HEK293 (cell line): ENCODE results near the gene PLEKHD1.

Experiments
- ZNF488 ChIP-seq: fragments of 450-650 bp; formaldehyde crosslinking; IDR thresholded peaks from 2 replicates; pipeline ENCODE4 v1.5.1; 2016; ENCODE audit warnings: missing biosample characterization, missing genetic modification characterization
- ZNF561 ChIP-seq: fragments of 450-650 bp; IDR thresholded peaks from 2 replicates; pipeline ENCODE4 v1.5.1; 2018; ENCODE audit warnings: missing biosample characterization, missing genetic modification characterization, borderline replicate concordance
- ZNF777 ChIP-seq: fragments of 450-650 bp; formaldehyde crosslinking; IDR thresholded peaks from 2 replicates; pipeline ENCODE4 v1.5.1; 2017; ENCODE audit warnings: missing biosample characterization, missing genetic modification characterization, borderline replicate concordance
- ZSCAN5A ChIP-seq: fragments of 450-650 bp; formaldehyde crosslinking; IDR thresholded peaks from 2 replicates; pipeline ENCODE4 v1.5.1; 2016; ENCODE audit warnings: missing biosample characterization, missing genetic modification characterization
- TF ChIP-seq, protein P1 (sequence below): fragments of 450-650 bp; formaldehyde crosslinking; IDR thresholded peaks from 2 replicates; pipeline ENCODE4 v1.5.1; 2016; ENCODE audit warnings: missing biosample characterization, missing genetic modification characterization

- TF ChIP-seq, protein P1, sequence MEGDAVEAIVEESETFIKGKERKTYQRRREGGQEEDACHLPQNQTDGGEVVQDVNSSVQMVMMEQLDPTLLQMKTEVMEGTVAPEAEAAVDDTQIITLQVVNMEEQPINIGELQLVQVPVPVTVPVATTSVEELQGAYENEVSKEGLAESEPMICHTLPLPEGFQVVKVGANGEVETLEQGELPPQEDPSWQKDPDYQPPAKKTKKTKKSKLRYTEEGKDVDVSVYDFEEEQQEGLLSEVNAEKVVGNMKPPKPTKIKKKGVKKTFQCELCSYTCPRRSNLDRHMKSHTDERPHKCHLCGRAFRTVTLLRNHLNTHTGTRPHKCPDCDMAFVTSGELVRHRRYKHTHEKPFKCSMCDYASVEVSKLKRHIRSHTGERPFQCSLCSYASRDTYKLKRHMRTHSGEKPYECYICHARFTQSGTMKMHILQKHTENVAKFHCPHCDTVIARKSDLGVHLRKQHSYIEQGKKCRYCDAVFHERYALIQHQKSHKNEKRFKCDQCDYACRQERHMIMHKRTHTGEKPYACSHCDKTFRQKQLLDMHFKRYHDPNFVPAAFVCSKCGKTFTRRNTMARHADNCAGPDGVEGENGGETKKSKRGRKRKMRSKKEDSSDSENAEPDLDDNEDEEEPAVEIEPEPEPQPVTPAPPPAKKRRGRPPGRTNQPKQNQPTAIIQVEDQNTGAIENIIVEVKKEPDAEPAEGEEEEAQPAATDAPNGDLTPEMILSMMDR: no peak
- TF ChIP-seq ZNF561 (no peak), ZSCAN5A (tag by site-specific recombination) (no peak), ZNF777 (tag by site-specific recombination) (no peak), ZNF488 (tag by site-specific recombination) (no peak)
Measured at GRCh38 chr14:69543341-69544115, 59.0 kb downstream of the PLEKHD1 start.
